ENCODE results near the gene MTRF1. TPM values are rescaled to one million over a fixed set of nuclear protein-coding genes. Genes with fewer than 3 reads are reported as not detected.

Gene MTRF1
- total RNA-seq, 2 experiments from 2014 or later = 16.2 to 21.5 TPM

- Mint-ChIP-seq H3K27me3 (no peaks in the 10 kb centered on the region), H3K4me1 (ENCODE audit: low read depth) (no peaks in the 10 kb centered on the region), H3K27ac (no peak overlapping the region), H3K4me3 (no peak overlapping the region), H3K36me3 (peaks cover 29% of the 10 kb centered on the region), H3K9me3 (no peaks in the 10 kb centered on the region)
- no peak for DNase-seq
- POLR2A ChIA-PET = no interaction called here
- intact Hi-C loops (cut with micrococcal nuclease) = no loop called here
- CTCF ChIA-PET = interaction anchor here (0.6 to 2.8 kb wide), 3 partner anchors 10 to 706 kb away, joined by 3 to 12 read pairs (median 4); no protein-coding TSS in a partner anchor
Measured at GRCh38 chr13:41232578-41233480, 30.5 kb downstream of the MTRF1 start.

- POLR2A ChIA-PET = no interaction called here
- Mint-ChIP-seq H3K36me3 (peaks cover 29% of the 10 kb centered on the region), H3K27ac (no peak overlapping the region)
Measured at GRCh38 chr13:41231786-41232185, 31.6 kb downstream of the MTRF1 start.

GRCh38 chr13:41231025-41231677, 32.2 kb downstream of the MTRF1 start:
- Mint-ChIP-seq H3K36me3 (peaks cover 27% of the 10 kb centered on the region), H3K9me3 (no peaks in the 10 kb centered on the region), H3K4me3 (no peak overlapping the region), H3K27ac (no peak overlapping the region), H3K4me1 (ENCODE audit: low read depth) (no peaks in the 10 kb centered on the region), H3K27me3 (no peaks in the 10 kb centered on the region)
- intact Hi-C loops (cut with micrococcal nuclease) = no loop called here
- no peak for DNase-seq
- CTCF ChIA-PET = interaction anchor here (1.7 to 2.8 kb wide), 2 partner anchors 8 to 10 kb away, joined by 4 to 12 read pairs; no protein-coding TSS in a partner anchor
- POLR2A ChIA-PET = no interaction called here

More at GRCh38 chr13:41231786-41232185, 31.6 kb downstream of the MTRF1 start:
- no peak overlapping the region for H3K4me3 Mint-ChIP-seq
- no peaks in the 10 kb centered on the region for H3K4me1 Mint-ChIP-seq (ENCODE audit: low read depth)
- DNase-seq = no peak
- intact Hi-C loops (cut with micrococcal nuclease) = no loop called here
- CTCF ChIA-PET = interaction anchor here (1.7 to 2.8 kb wide), 2 partner anchors 9 to 10 kb away, joined by 4 to 12 read pairs; no protein-coding TSS in a partner anchor
- no peaks in the 10 kb centered on the region for H3K27me3 Mint-ChIP-seq
- H3K9me3 Mint-ChIP-seq = no peaks in the 10 kb centered on the region

- no peaks in the 10 kb centered on the region for H3K27me3 Mint-ChIP-seq
- no peak overlapping the region for H3K4me3 Mint-ChIP-seq
- POLR2A ChIA-PET = no interaction called here
- CTCF ChIA-PET = no interaction called here
- peaks cover 21% of the 10 kb centered on the region for H3K36me3 Mint-ChIP-seq
- no peak for DNase-seq
- H3K27ac Mint-ChIP-seq = no peak overlapping the region
- H3K9me3 Mint-ChIP-seq = no peaks in the 10 kb centered on the region
- intact Hi-C loops (cut with micrococcal nuclease) = no loop called here
- H3K4me1 Mint-ChIP-seq (ENCODE audit: low read depth) = no peaks in the 10 kb centered on the region
Measured at GRCh38 chr13:41229356-41229755, 34.0 kb downstream of the MTRF1 start.

DNA sequence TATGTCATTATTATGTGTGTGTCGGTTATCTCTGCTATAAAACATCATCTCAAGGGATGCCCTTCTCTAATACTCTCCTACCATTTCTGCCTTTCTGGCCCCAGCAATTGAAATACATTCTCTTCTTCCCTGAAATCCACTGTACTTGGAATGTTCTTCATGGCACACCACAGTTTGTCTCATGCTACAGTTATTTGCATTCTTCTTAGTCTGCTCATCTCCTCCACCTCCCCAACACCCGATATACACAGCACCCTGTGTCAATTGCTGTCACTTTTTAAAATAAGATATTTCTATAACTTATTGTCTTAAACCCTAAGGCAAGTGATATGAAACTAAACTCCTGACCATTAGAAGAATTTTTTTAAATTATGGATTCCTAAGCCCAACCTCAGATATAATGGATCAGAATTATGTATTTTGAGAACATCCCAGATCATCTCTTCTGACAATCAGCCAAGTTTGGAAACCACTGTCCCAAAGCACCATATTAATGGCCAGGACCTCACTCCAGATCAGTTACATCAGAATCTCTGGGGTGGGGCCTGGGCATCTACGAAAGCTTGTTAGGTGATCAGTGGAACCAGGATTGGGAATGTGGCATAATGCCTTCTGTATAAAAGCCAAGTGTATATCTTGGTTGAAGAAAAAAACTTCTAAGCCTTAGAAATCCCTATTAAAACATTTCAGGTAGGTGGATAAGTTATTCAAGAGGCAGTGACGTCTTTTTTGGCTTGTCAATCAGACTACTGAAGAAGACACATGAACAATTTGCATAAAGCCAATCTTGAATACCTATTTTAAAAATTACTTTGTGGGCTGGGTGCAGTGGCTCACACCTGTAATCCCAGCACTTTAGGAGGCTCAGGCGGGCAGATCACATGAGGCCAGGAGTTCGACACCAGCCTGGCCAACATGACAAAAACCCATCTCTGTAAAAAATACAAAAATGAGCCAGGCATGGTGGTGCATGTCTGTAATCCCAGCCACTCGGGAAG, 39.0 kb downstream of the MTRF1 start:
- intact Hi-C loops (cut with micrococcal nuclease) = no loop called here
- Mint-ChIP-seq H3K9me3 (no peaks in the 10 kb centered on the region), H3K36me3 (peaks cover 3% of the 10 kb centered on the region), H3K4me1 (ENCODE audit: low read depth) (no peaks in the 10 kb centered on the region), H3K27me3 (no peaks in the 10 kb centered on the region), H3K27ac (no peak overlapping the region), H3K4me3 (no peak overlapping the region)
- DNase-seq = no peak
- ChIA-PET CTCF (no interaction called here), POLR2A (no interaction called here)

- Mint-ChIP-seq H3K4me1 (ENCODE audit: low read depth) (no peaks in the 10 kb centered on the region), H3K27me3 (no peaks in the 10 kb centered on the region), H3K27ac (no peak overlapping the region), H3K36me3 (no peaks in the 10 kb centered on the region), H3K4me3 (no peak overlapping the region), H3K9me3 (no peaks in the 10 kb centered on the region)
- ChIA-PET POLR2A (no interaction called here), CTCF (interaction anchor here (0.6 to 5.0 kb wide), 20 partner anchors 10 to 256 kb away, joined by 3 to 36 read pairs (median 4); no protein-coding TSS in a partner anchor)
- intact Hi-C loops (cut with micrococcal nuclease) = loop anchor here (1.0 to 2.0 kb wide), 3 partner anchors 28 to 168 kb away; partner anchors contain the start of gene KBTBD7
- peak; percentile 62 for DNase-seq
Measured at GRCh38 chr13:41222259-41222852, 41.0 kb downstream of the MTRF1 start.

- H3K4me3 Mint-ChIP-seq = no peak overlapping the region
- no peak overlapping the region for H3K27ac Mint-ChIP-seq
- ChIA-PET POLR2A (interaction anchor here (0.7 kb wide), 1 partner anchor 408 kb away, joined by 5 read pairs; no protein-coding TSS in a partner anchor), CTCF (interaction anchor here (0.6 to 5.0 kb wide), 4 partner anchors 64 to 166 kb away, joined by 3 to 36 read pairs (median 4); no protein-coding TSS in a partner anchor)
- H3K36me3 Mint-ChIP-seq = peaks cover 1% of the 10 kb centered on the region
- no peaks in the 10 kb centered on the region for H3K27me3 Mint-ChIP-seq
- H3K4me1 Mint-ChIP-seq (ENCODE audit: low read depth) = no peaks in the 10 kb centered on the region
- no peak for DNase-seq
- no peaks in the 10 kb centered on the region for H3K9me3 Mint-ChIP-seq
- intact Hi-C loops (cut with micrococcal nuclease) = no loop called here
Measured at GRCh38 chr13:41220401-41220800, 43.0 kb downstream of the MTRF1 start.

GRCh38 chr13:41216160-41216559, 47.2 kb downstream of the MTRF1 start:
- no peaks in the 10 kb centered on the region for H3K27me3 Mint-ChIP-seq
- POLR2A ChIA-PET = no interaction called here
- CTCF ChIA-PET = interaction anchor here (1.3 kb wide), 1 partner anchor 12 kb away, joined by 3 read pairs; no protein-coding TSS in a partner anchor
- DNase-seq = no peak
- H3K4me3 Mint-ChIP-seq = no peak overlapping the region
- no peaks in the 10 kb centered on the region for H3K4me1 Mint-ChIP-seq (ENCODE audit: low read depth)
- peaks cover 6% of the 10 kb centered on the region for H3K36me3 Mint-ChIP-seq
- H3K9me3 Mint-ChIP-seq = peaks cover 8% of the 10 kb centered on the region
- no peak overlapping the region for H3K27ac Mint-ChIP-seq
- intact Hi-C loops (cut with micrococcal nuclease) = no loop called here

DNA sequence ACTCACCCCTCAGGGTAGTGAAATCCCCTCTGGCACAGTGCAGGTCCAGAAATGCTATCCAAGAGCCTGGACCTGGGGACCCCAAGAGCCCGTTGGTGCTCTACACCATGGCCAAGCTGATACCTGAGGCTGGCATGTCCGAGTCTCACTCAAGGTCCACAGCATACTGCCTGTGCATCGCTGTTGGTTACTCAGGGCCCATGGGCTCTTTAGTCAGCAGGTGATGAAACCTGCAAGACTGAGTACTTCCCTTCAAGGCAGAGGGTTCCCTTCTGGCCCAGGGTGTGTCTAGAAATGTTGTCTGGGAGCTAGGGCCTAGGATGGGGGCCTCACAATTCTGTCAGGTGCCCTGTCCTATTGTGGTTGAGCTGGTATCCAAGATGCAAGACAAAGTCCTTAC, 49.5 kb downstream of the MTRF1 start:
- Mint-ChIP-seq H3K27ac (no peak overlapping the region), H3K4me3 (no peak overlapping the region), H3K4me1 (ENCODE audit: low read depth) (no peaks in the 10 kb centered on the region), H3K9me3 (peaks cover 23% of the 10 kb centered on the region), H3K36me3 (peaks cover 7% of the 10 kb centered on the region), H3K27me3 (no peaks in the 10 kb centered on the region)
- DNase-seq = no peak
- ChIA-PET POLR2A (no interaction called here), CTCF (no interaction called here)
- intact Hi-C loops (cut with micrococcal nuclease) = no loop called here

GRCh38 chr13:41213316-41213715, 50.1 kb downstream of the MTRF1 start:
- Mint-ChIP-seq H3K4me3 (no peak overlapping the region), H3K27me3 (no peaks in the 10 kb centered on the region), H3K9me3 (peaks cover 26% of the 10 kb centered on the region), H3K36me3 (peaks cover 7% of the 10 kb centered on the region), H3K4me1 (ENCODE audit: low read depth) (no peaks in the 10 kb centered on the region), H3K27ac (no peak overlapping the region)
- no peak for DNase-seq
- ChIA-PET POLR2A (no interaction called here), CTCF (no interaction called here)
- intact Hi-C loops (cut with micrococcal nuclease) = no loop called here

GRCh38 chr13:41212881-41213280, 50.5 kb downstream of the MTRF1 start:
- H3K27me3 Mint-ChIP-seq = no peaks in the 10 kb centered on the region
- DNase-seq = no peak
- ChIA-PET POLR2A (no interaction called here), CTCF (no interaction called here)
- H3K4me1 Mint-ChIP-seq (ENCODE audit: low read depth) = no peaks in the 10 kb centered on the region
- no peak overlapping the region for H3K4me3 Mint-ChIP-seq
- intact Hi-C loops (cut with micrococcal nuclease) = no loop called here
- H3K9me3 Mint-ChIP-seq = peaks cover 29% of the 10 kb centered on the region
- H3K27ac Mint-ChIP-seq = no peak overlapping the region
- peaks cover 7% of the 10 kb centered on the region for H3K36me3 Mint-ChIP-seq

All from activated CD4-positive, alpha-beta memory T cell treated with anti-CD3 and anti-CD28 coated beads for 36 hours (primary cell).